Thymus (tissue), 11 donors: ENCODE measurements around the gene TAS1R1. TPM values are rescaled to one million over a fixed set of nuclear protein-coding genes. Genes with fewer than 3 reads are reported as not detected.
A peak's percentile ranks its signal among the peaks of the same experiment; 100 is the strongest.

Source experiments
- DNase-seq, 9 donors: peaks; one replicate each; pipeline ENCODE4 v3.0.0-alpha.2; 2013; ENCODE audit warnings: low spot score in 9 of 9, low read depth in 6 of 9, missing footprints in 1 of 9
- H3K27ac ChIP-seq, 2 donors: one replicate each; pipeline ENCODE4 v1.5.1; 2013; ENCODE audit warnings: control low read depth in 1 of 2, low read depth in 1 of 2, low read length in 1 of 2, mild to moderate bottlenecking in 1 of 2, moderate library complexity in 1 of 2
- H3K27me3 ChIP-seq, 2 donors: one replicate each; pipeline ENCODE4 v1.5.1; 2013; ENCODE audit warnings: low read length in 1 of 2; ENCODE audit not compliant: control insufficient read depth in 2 of 2, insufficient read depth in 1 of 2
- H3K36me3 ChIP-seq, 2 donors: one replicate each; pipeline ENCODE4 v1.5.1; 2013; ENCODE audit warnings: low read length in 1 of 2, mild to moderate bottlenecking in 1 of 2, moderate library complexity in 1 of 2; ENCODE audit not compliant: control insufficient read depth in 2 of 2, insufficient read depth in 2 of 2
- H3K4me1 ChIP-seq, 2 donors: one replicate each; pipeline ENCODE4 v1.5.1; 2013; ENCODE audit warnings: low read length in 2 of 2; ENCODE audit not compliant: control insufficient read depth in 2 of 2, insufficient read depth in 2 of 2
- H3K4me3 ChIP-seq, 2 donors: one replicate each; pipeline ENCODE4 v1.5.1; 2013; ENCODE audit warnings: low read length in 2 of 2, control low read depth in 1 of 2, mild to moderate bottlenecking in 1 of 2
- H3K9me3 ChIP-seq, 2 donors: one replicate each; pipeline ENCODE4 v1.5.1; 2013; ENCODE audit warnings: low read length in 1 of 2, mild to moderate bottlenecking in 1 of 2; ENCODE audit not compliant: control insufficient read depth in 2 of 2, insufficient read depth in 1 of 2
- WGBS: extraction: QIAGEN DNeasy Blood & Tissue Kit; methylation state at CpG from one replicate; pipeline ENCODE4 v1.1.7; 2013; 5-methylcytosine and 5-hydroxymethylcytosine counted together
- polyA plus RNA-seq: library from polyadenylated mRNA; stranded (reverse); fragments of 200-250 nt; gene quantifications from one replicate; pipeline ENCODE4 v1.2.3, GENCODE V29; 2013
- total RNA-seq: library from RNA; stranded (reverse); fragments of 120-200 nt; gene quantifications from one replicate; pipeline ENCODE4 v1.2.4, GENCODE V29; 2013
- donor health status: healthy.

TAS1R1 gene
- total and polyA plus RNA-seq, 2 donors, result not detected

DNA sequence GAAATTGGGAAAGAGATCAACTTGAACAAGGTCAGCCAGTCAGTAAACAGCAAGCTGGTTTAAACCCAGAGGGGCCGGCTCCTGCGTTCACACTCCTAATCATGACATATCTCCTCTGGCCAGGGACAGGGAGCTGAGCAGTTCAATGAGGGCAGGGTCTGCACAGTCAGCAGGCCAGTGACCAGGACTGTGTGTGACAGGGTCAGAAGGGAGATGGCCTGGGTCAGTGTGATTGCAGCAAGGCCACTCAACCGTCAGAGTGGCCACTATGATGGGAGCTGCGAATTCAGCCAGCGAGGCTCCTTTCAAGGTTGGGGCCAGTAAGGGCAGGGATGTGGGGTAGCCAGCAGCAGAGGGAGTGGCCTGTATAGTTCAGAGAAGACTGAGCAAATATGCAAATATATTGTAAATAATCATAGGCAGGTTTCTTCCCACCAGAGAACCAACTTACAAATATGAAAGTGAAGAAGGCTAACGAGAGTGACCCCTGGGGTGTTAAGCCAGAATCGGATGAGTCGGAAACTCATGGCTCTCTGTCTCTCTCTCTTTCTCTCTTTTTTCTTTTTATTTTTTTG is 20.8 kb upstream of the TAS1R1 start:
- peaks cover 26 to 32% of the 10 kb centered on the region in 2 donors for H3K36me3 ChIP-seq
- no peaks in the 10 kb centered on the region for H3K4me1 ChIP-seq
- H3K4me3 ChIP-seq, result no peak overlapping the region
- no peaks in the 10 kb centered on the region for H3K9me3 ChIP-seq
- no peak for DNase-seq
- WGBS, result 91% methylated on average over 8 of the region's 8 CpGs
- H3K27ac ChIP-seq, result no peak overlapping the region
- H3K27me3 ChIP-seq, result no peaks in the 10 kb centered on the region

DNA sequence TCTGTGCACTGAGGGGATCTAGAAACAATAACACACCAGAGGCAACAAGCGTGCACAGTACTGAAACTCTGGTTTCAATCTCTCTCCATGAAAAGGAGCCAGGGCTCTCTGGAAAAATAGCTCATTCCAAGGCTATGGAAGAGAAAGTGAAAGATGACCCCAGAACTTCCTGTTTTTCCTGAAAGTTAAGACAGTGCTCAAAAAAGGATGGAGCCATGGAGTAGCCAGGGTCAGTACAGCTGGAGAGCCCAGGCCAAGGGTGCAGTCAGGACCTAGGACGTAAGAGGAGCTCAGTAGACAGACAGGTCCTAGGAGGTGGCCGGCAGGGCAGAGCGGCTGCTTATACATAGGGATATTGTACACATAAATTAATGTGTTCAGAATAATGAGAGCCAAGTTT is 19.9 kb upstream of the TAS1R1 start:
- Histone ChIP-seq H3K27ac (no peak overlapping the region), H3K4me3 (no peak overlapping the region), H3K36me3 (peaks cover 26 to 34% of the 10 kb centered on the region in 2 donors), H3K4me1 (no peaks in the 10 kb centered on the region), H3K27me3 (no peaks in the 10 kb centered on the region), H3K9me3 (no peaks in the 10 kb centered on the region)
- 97% methylated on average over 4 of the region's 4 CpGs for WGBS
- no peak for DNase-seq

DNA sequence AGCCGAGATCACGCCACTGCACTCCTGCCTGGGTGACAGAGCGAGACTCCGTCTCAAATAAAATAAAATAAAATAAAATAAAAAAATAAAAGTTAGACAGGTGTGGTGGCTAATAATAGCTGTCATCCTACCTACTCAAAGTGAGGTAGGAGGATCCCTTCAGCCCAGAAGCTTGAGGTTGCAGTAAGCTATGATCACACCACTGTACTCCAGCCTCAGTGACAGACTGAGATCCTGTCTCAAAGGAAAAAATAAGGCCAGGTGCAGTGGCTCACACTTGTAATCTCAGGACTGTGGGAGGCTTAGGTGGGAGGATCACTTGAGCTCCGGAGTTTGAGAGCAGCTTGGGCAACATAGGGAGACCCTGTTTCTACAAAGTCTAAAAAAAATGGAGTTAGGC is 18.8 kb upstream of the TAS1R1 start:
- H3K27me3 ChIP-seq, result no peaks in the 10 kb centered on the region
- H3K4me3 ChIP-seq, result no peak overlapping the region
- WGBS, result 94% methylated on average over 5 of the region's 5 CpGs
- H3K36me3 ChIP-seq, result peaks cover 27 to 33% of the 10 kb centered on the region in 2 donors
- no peaks in the 10 kb centered on the region for H3K4me1 ChIP-seq
- no peak for DNase-seq
- no peaks in the 10 kb centered on the region for H3K9me3 ChIP-seq
- H3K27ac ChIP-seq, result no peak overlapping the region

DNA sequence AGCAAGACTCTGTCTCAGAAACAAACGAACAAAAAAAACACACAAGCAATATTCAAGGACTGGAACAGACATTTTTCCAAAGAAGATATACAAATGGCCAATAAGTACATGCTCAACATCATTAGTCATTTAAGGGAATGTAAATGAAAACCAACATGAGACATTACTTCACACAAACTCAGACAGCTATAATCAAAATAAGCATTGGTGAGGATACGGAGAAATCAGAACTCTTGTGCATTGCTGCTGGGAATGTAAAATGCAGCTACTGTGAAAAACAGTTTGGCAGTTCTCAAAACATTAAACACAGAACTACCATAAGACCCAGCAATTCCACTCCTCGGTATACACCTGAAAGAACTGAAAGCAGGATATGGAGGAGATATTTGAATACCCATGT is 16.2 kb upstream of the TAS1R1 start:
- DNase-seq, result no peak
- Histone ChIP-seq H3K4me3 (no peak overlapping the region), H3K4me1 (no peaks in the 10 kb centered on the region), H3K27ac (no peak overlapping the region), H3K9me3 (no peaks in the 10 kb centered on the region), H3K27me3 (no peaks in the 10 kb centered on the region), H3K36me3 (peaks cover 15 to 22% of the 10 kb centered on the region in 2 donors)
- 80% methylated on average over 3 of the region's 3 CpGs for WGBS

DNA sequence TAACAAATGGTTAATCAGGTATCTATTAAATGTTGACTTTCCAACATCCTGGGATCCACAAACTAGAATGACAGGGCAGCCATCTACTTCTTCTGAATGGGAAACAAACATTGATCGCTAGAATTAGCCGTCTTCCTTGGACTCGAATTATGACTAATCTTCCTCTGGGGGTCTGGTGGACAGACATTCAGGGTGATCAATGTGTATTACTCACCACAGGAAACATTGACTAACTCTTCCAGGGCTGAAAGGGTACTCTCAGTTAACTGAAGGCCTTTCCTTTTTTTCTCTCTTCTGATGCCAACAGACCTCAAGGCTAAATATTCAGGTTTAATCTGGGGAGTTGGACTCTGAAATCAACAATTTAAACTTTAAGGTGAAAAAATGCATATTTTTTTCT is 10.3 kb upstream of the TAS1R1 start:
- no peaks in the 10 kb centered on the region for H3K9me3 ChIP-seq
- no peaks in the 10 kb centered on the region for H3K27me3 ChIP-seq
- H3K4me1 ChIP-seq, result no peaks in the 10 kb centered on the region
- no peak overlapping the region for H3K4me3 ChIP-seq
- peaks cover 42 to 72% of the 10 kb centered on the region in 2 donors for H3K36me3 ChIP-seq
- no peak overlapping the region for H3K27ac ChIP-seq
- no peak for DNase-seq
- 98% methylated on average over 3 of the region's 3 CpGs for WGBS

DNA sequence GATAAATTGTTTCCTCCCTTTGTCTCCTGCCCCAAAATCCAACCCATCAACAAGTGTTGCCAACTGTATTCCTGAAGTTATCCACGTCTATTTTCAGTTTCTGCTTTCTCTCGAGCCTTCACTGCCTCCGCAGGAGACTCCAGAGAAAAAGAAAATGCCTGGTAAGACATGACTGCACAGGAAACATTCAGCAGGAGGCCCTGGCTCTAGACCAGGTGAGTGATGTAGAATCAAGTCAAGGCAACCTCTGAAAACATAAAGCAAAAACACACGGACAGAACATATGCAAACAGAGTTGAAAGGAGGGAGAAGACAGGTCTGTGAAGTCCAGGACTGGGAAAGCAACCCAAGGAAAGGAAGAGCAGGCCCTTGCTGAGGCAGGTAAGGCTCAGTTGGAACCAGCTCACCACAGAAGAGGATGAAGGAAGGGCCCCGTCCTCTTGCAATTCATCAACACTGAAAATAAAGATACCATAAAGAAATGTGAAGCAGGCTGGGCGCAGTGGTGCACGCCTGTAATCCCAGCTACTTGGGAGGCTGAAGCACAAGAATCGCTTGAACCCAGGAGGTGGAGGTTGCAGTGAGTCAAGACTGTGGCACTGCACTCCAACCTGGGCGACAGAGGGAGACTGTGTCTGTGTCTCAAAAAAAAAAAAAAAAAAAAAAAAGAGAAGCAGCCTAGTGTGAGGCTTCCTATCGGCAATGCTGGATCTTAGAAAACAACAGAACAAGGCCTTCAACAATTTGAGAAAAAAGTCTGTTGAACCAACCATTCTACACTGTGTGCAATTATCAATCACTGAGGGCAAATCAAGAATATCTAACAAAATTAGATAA is 9.6 kb upstream of the TAS1R1 start:
- WGBS, result 84% methylated on average over 10 of the region's 10 CpGs
- peaks cover 47 to 76% of the 10 kb centered on the region in 2 donors for H3K36me3 ChIP-seq
- peak overlapping the region in 1 of 2 donors; percentile 5 for H3K27ac ChIP-seq
- no peaks in the 10 kb centered on the region for H3K4me1 ChIP-seq
- no peaks in the 10 kb centered on the region for H3K9me3 ChIP-seq
- peak in 1 of 9 donors; percentile 13 for DNase-seq
- no peak overlapping the region for H3K4me3 ChIP-seq
- no peaks in the 10 kb centered on the region for H3K27me3 ChIP-seq

DNA sequence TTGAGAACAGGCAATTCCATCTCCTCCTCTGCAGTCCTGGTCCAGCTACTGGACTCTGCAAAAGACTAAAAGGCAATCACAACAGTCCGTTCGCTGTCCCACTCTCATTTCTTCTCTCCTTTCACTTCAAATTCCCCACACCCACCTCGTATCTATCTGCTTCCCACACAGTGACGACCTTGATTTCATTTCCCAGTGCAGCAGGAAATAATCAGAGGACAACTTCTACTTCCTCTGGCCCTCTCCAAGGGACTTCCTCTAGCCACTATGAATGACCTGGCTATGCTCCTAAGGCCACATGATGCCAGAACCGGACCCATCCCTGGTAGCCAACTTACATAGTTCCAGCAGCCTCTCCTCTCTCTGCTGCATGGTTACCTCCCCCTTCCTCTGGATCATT is 8.8 kb upstream of the TAS1R1 start:
- no peak overlapping the region for H3K27ac ChIP-seq
- no peaks in the 10 kb centered on the region for H3K27me3 ChIP-seq
- H3K36me3 ChIP-seq, result peaks cover 52 to 73% of the 10 kb centered on the region in 2 donors
- 95% methylated on average over 5 of the region's 5 CpGs for WGBS
- no peaks in the 10 kb centered on the region for H3K9me3 ChIP-seq
- H3K4me1 ChIP-seq, result no peaks in the 10 kb centered on the region
- no peak overlapping the region for H3K4me3 ChIP-seq
- no peak for DNase-seq

DNA sequence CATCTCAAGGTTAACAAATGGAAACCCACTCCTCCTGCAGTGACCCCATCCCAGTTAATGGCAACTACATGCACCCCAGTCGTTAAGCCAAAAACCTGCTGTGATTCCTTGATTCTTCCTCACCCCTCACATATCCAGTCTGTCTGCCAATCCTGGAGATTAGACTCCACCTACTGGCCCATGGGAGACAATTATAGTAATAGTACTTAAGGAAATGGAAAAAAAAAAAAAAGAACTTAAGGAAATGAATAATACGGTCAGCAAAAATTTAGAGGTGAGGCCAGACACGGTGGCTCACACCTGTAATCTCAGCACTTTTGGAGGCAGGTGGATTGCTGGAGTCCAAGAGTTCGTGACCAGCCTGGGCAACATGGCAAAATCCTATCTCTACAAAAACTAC is 7.8 kb upstream of the TAS1R1 start:
- H3K4me1 ChIP-seq, result no peaks in the 10 kb centered on the region
- no peaks in the 10 kb centered on the region for H3K27me3 ChIP-seq
- WGBS, result 93% methylated on average over 4 of the region's 4 CpGs
- no peak overlapping the region for H3K4me3 ChIP-seq
- H3K9me3 ChIP-seq, result no peaks in the 10 kb centered on the region
- H3K36me3 ChIP-seq, result peaks cover 52 to 76% of the 10 kb centered on the region in 2 donors
- no peak for DNase-seq
- H3K27ac ChIP-seq, result no peak overlapping the region

DNA sequence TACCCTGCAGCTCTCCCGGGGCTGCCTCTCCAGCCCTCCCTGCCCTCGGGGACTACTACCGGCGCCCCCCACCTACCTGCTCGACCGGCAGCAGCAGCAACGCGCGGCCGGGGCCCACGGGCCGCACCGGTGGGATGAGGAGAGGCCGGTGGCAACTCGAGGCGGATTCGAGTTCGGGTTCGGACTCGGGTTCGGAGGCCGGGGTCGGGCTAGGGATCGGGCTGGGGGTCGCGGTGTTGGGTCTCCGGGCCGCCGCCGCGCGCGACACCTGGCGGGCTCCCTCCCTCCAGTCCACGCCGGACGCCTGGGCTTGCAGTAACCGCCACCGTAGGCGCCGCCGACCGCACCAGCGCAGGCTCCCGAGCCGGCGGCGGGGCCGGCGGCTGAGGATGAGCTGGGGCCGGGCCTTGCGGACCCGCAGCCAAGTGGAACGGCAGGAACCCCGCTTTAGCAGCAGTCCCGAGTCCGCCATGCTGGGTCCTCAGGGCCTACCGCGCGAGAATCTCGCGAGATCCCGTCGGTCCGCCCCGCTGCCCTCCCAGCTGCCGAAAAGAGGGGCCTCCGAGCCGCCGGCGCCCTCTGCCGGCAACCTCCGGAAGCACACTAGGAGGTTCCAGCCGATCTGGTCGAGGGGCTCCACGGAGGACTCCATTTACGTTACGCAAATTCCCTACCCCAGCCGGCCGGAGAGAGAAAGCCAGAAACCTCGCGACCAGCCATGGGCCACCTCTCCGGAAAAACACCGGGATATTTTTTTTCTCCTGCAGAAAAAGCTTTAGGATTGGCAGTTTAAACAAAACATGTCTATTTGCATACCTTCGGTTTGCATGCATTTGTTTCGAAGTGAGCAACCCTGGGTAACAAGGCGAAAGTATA is 838 bp upstream of the TAS1R1 start, which contains the start of gene NOL9:
TSS of gene NOL9 (minus strand) at position 483 of the 876 bp plus-strand sequence. CDS start at position 472, 11 bp downstream.
- WGBS, result 3% methylated on average over 87 of the region's 87 CpGs
- Histone ChIP-seq H3K27ac (peak within 1 kb of the TSS in 1 of 2 donors; percentile 73), H3K4me3 (peak within 1 kb of the TSS; percentile 76 to 90)

More for the DNA sequence above, 838 bp upstream of the TAS1R1 start, which contains the start of gene NOL9:
- Histone ChIP-seq H3K36me3 (peaks cover 16 to 18% of the 10 kb centered on the region in 2 donors), H3K27me3 (no peaks in the 10 kb centered on the region), H3K9me3 (no peaks in the 10 kb centered on the region), H3K4me1 (peaks cover 10 to 11% of the 10 kb centered on the region in 2 donors)
- DNase-seq, result peak; percentile 86 to 98 (median 91)
